Head of caudate nucleus (tissue), 42 donors: Measurements from ENCODE around the gene C5orf58.
A peak's percentile ranks its signal among the peaks of the same experiment; 100 is the strongest.

ENCODE experiments used
- DNase-seq, 42 donors: peaks; one replicate each; pipeline versions ENCODE4 v3.0.0 to v3.0.0-alpha.2; 2020 to 2021; ENCODE audit warnings: mixed read lengths in 7 of 42
- intact Hi-C: fragments of 100-400 bp; cut with DNase I; formaldehyde crosslinking; loops from one replicate; pipeline ENCODE4 v1.15.0; 2022

C5orf58 gene

DNA sequence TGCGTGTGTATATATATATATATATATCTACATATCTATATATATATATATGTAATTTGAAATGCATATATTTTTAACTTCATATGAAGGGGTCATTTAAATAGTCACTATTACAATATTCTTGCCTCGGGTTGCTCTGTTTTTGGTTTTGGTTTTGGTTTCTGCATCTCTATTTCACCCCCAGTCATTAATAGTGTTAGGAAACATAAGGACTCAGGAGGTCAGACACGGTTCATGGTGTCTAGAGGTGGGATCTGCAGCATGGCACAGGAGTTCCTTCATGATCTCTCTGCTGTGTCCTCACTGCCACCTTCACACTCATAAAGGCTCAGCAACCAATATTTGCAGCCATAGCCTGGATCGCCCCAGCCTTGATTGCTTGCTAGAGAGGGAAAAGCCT, 16.6 kb downstream of the C5orf58 start:
- intact Hi-C loops = no loop called here
- no peak for DNase-seq

DNA sequence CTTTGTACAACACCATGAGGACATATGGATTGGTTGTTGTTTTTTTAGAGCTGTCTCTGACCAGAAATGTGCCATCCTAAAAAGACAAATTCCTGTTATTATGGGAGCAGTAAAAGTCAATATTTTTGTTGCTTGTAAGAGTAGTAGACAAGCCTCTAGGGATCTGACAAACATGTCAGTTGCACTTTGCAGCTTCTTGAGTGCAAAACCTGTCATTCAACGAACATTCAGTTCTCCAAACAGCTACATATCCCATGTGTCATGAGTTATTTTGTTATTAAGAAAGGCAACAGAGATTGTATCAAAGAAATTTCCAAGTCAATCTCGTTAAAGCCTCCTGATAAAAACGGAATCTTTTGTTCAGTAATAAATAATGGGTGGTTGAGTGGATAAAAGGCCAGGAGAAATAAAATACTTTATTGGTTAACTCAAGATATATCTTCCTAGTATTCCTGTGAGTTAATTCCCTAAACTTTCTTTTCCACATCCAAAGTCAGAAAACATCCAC, 18.1 kb downstream of the C5orf58 start:
- intact Hi-C loops = no loop called here
- no peak for DNase-seq

DNA sequence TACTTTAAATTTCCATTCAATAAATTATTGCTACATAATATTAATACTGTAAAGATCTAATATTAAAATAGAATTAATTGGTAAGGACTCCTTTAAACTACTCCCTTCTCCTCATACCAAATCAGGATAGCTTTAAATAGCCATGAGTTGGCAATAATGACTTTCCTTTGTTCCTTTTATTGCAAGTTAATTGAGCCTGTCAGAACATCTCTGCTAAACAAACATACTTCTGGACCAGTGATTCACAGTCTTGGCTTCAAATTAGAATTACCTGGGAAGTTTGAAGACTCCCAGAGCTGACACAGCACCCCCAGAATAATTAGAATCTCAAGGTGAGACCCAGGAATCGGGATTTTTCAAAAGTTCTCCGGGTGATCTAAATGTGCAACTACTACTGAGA, 18.7 kb downstream of the C5orf58 start:
- intact Hi-C loops = no loop called here
- no peak for DNase-seq

- intact Hi-C loops = no loop called here
- DNase-seq = no peak
Observed at GRCh38 chr5:170252109-170252508, 19.3 kb downstream of the C5orf58 start.

GRCh38 chr5:170252720-170253350, 20.1 kb downstream of the C5orf58 start:
- intact Hi-C loops = no loop called here

GRCh38 chr5:170254056-170254455, 21.3 kb downstream of the C5orf58 start:
- no peak for DNase-seq
- intact Hi-C loops = no loop called here

More at GRCh38 chr5:170252720-170253350, 20.1 kb downstream of the C5orf58 start:
- no peak for DNase-seq

GRCh38 chr5:170256571-170256970, 23.8 kb downstream of the C5orf58 start:
- DNase-seq = no peak
- intact Hi-C loops = no loop called here

- intact Hi-C loops = no loop called here
- no peak for DNase-seq
Observed at GRCh38 chr5:170257370-170257769, 24.6 kb downstream of the C5orf58 start.

- DNase-seq = no peak
- intact Hi-C loops = no loop called here
Observed at GRCh38 chr5:170261528-170262043, 28.8 kb downstream of the C5orf58 start.

DNA sequence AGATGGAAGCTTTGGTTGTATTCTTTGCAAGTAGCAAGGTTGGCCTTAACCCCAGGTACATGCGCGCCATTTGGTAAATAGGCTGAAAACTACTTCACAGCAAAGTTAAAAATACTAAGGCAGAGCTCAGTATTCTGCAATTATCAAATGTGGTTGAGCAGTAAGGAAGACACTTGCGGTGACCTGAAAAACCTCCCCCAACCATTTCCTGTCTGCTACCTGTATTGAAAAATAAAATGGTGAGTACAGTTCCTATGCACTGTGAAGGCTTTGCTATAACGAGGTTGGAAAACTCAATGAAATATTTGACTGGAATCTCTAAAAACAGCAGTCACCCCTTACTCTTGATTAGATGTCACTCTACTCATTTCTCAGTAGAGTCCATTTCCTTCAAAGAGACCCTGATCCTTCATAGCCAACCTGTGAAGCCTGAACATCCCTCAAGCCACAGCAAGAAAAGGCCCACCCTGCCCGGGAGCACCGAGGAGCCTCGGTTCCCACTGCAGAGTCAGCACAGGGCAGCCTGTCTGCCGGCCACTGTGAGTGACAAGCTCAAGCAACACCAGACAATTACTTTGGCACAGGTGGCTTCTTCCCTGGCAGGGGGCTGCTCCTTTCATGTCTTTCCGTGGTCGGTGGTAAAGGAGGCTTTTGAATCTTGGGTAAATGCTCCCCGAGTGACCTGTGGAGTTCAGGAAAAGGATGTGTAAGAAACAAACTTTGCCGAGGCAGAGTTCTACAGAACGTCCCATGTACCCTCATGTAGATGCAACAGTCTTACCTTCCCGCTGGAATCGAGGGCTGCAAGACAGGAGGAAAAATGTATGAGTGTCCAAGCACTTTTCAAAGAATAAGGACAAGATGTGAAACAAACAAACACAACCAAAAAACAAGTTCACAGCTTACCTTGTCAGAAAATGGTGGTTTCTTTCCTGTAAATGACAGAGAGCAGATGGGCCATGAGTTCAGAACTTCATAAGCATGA, 29.6 kb downstream of the C5orf58 start:
- no peak for DNase-seq
- intact Hi-C loops = no loop called here

DNA sequence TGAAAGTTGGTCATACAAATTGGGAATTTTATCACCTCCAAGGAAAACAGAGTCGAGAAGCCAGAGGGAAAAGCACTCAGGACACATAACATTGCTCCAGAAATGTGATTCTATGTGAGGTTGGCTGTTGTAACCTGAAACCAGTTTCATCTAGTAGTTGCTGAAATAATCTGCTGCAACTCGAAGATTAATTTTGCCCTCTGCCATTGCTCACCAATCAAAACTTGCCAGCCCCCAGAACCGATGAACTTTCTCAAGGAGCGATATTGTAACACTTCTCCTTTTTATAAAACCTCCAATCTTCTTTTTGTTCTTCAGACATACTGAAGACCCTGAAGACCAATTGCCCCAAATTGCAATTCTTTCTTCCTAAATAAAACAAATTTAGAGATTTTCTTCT, 31.1 kb downstream of the C5orf58 start:
- intact Hi-C loops = no loop called here
- DNase-seq = no peak

DNA sequence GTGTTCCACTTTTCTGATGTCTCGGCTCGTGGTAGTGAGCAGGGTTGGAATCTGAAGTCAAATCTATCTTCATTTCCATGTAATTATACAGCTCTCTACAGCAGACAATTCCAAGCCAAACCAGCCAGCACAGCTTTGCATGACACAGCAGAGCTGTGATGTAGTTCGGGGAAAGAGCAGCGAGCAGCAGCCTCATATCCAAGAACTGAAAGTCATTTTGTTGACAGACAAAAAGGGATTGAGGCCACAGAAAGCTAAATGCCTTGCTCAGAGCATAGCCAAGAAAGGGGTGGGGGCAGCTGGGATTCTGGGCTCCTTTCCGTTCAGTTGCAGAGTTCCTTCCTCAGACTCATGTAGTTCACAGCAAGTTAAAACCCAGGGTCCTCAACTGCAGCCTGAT, 32.7 kb downstream of the C5orf58 start:
- intact Hi-C loops = no loop called here
- DNase-seq = peak; percentile 43 to 91 (median 78)

DNA sequence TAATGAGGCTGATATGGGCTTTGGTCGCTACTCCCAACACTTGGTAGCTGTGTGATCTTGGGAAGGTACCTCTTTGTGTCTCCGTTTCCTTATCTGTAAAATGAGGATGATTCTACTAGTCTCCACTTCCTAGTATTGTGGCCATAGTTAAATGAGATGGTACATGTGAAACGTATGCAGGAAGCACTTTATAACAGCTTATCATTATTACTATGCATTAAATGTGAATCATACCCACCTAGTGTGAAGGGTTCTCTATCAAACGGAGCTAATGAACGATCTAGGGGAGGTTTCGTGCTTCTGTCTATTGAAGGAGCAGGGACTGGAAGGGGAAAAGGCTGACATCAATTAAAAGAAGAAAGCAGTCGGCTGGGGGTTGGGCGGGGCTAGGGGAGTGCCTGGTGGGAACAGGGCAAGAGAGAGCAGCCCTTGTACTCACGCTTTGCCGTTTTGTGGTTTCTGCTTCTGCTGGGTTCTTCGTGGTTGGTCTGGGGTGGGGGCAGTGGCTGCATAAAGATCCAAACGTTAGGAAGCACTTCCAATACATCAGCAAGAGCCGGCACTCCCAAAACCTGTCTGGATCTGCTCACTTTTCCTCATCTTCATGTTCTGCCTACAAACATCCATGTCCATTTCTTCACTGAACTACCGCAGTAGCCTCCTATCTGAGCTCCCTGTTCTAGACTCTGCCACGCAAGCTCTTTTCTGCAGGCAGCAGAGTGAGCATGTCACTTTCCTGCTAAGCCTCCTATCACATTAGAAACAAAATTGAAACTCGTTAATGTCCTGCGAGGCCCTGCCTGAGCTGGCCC, 34.0 kb downstream of the C5orf58 start:
- DNase-seq = peak in 1 of 42 donors; percentile 5
- intact Hi-C loops = no loop called here

GRCh38 chr5:170267431-170268152, 34.8 kb downstream of the C5orf58 start:
- DNase-seq = peak; percentile 59 to 93 (median 84)
- intact Hi-C loops = no loop called here

GRCh38 chr5:170268153-170268689, 35.4 kb downstream of the C5orf58 start:
- DNase-seq = no peak
- intact Hi-C loops = no loop called here

- intact Hi-C loops = no loop called here
- DNase-seq = peak in 2 of 42 donors; percentile 5 to 12
Observed at GRCh38 chr5:170268884-170269283, 36.1 kb downstream of the C5orf58 start.

DNA sequence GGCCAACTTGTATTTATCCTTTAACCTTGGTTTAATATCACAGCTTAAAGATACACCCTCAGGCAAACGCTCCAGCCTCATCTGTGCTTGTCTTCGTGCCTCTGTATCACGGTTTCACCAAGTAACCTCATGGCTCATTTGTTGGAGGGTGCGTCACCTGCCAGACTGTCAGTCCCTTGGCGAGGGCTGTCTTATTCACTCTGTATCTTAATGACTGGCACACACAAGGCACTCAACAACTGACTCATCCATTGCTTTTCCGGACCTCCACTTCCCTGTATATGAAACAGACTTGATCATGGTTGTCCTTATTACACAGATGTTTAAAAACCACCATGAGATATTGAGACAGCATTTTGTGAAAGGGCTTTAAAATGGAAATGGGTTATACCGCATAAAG, 36.8 kb downstream of the C5orf58 start:
- intact Hi-C loops = no loop called here
- DNase-seq = no peak
